Upper lobe of right lung (tissue), 1 donor: ENCODE data around the gene HOXB2. TPM values are rescaled to one million over a fixed set of nuclear protein-coding genes. Genes with fewer than 3 reads are reported as not detected.

Experiments
- ATAC-seq: fragments of 200-7000 bp; cut with Tn5 transposase; one replicate; pipeline ENCODE4 v1.9.1; 2020; ENCODE audit warnings: mild to moderate bottlenecking, moderate library complexity
- DNase-seq: peaks from one replicate; pipeline ENCODE4 v3.0.0-alpha.2; 2020
- H3K27ac ChIP-seq: fragments of 200-600 bp; one replicate; pipeline ENCODE4 v1.8.0; 2022
- H3K27me3 ChIP-seq: fragments of 200-600 bp; one replicate; pipeline ENCODE4 v1.8.0; 2022; ENCODE audit warnings: mild to moderate bottlenecking
- H3K36me3 ChIP-seq: fragments of 200-600 bp; one replicate; pipeline ENCODE4 v1.8.0; 2022
- H3K4me1 ChIP-seq: fragments of 200-600 bp; one replicate; pipeline ENCODE4 v1.8.0; 2022
- H3K4me3 ChIP-seq: fragments of 200-600 bp; one replicate; pipeline ENCODE4 v1.8.0; 2022; ENCODE audit warnings: mild to moderate bottlenecking
- H3K9me3 ChIP-seq: fragments of 200-600 bp; one replicate; pipeline ENCODE4 v1.8.0; 2022
- CTCF ChIP-seq: fragments of 200-600 bp; IDR thresholded peaks from one replicate; pipeline ENCODE4 v1.8.0; 2022; ENCODE audit warnings: antibody characterized with exemption
- intact Hi-C: fragments of 100-400 bp; cut with DNase I; formaldehyde crosslinking; loops from one replicate; pipeline ENCODE4 v1.11.0; 2022
- total RNA-seq: library from RNA; stranded (reverse); fragmentation: NEBNext Ultra II Directional; extraction: Animal tissue kit (Norgen Biotek cat#: 25700); gene quantifications from one replicate; pipeline ENCODE4 v1.2.1, GENCODE V29; 2021
- donor health status: DM: no; HTN: yes; CAD: no; lungs with severe emphysema.

The HOXB2 gene
- total RNA-seq, 1 donor from 2014 or later, result 11.0 TPM

DNA sequence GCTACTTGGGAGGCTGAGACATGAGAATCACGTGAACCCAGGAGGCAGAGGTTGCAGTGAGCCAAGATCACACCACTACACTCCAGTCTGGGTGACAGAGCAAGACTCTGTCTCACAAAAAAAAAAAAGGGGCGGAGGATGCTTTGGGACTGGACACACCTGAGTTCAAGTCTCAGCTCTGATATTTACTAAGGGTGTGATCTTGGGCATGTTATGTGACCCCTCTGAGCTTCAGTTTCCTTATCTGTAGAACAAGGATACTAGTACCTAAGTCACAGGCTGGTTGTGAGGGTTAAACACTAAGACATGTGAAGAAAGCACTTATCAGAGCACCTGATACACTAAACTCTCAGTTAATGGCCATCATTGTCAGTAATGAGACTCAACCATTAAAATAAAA lies 40.0 kb downstream of the HOXB2 start:
- Histone ChIP-seq H3K27me3 (no peaks in the 10 kb centered on the region), H3K4me1 (no peaks in the 10 kb centered on the region), H3K4me3 (no peak overlapping the region), H3K27ac (no peak overlapping the region), H3K36me3 (no peaks in the 10 kb centered on the region), H3K9me3 (no peaks in the 10 kb centered on the region)
- ATAC-seq (no peak), DNase-seq (no peak)
- no peak for TF ChIP-seq CTCF
- intact Hi-C loops, result no loop called here

DNA sequence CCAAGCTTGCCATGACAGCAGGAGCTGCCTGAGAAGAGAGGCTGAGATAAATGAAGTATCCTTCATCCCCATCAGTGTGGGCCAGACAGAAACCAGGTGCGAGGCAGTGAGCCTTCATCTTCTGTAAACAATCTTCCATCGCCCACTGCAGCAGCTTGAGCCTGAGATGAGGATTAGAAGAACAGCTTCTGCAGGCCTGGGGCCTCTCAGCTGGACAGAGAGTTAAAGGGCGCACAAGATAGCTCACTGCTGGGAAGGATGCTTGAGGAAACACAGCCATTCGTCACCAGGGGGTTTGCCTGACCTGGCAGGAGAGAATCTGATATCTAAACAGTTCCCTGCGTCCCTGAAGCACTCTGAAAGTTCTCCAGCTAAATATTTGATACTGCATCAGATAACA lies 41.2 kb downstream of the HOXB2 start:
- Histone ChIP-seq H3K9me3 (no peaks in the 10 kb centered on the region), H3K27me3 (no peaks in the 10 kb centered on the region), H3K27ac (no peak overlapping the region), H3K36me3 (no peaks in the 10 kb centered on the region), H3K4me1 (no peaks in the 10 kb centered on the region), H3K4me3 (no peak overlapping the region)
- ATAC-seq, result no peak
- intact Hi-C loops, result no loop called here
- no peak for DNase-seq
- no peak for TF ChIP-seq CTCF

GRCh38 chr17:48502901-48503300 lies 42.0 kb downstream of the HOXB2 start:
- TF ChIP-seq CTCF, result no peak
- no peak for ATAC-seq

GRCh38 chr17:48502312-48502711 lies 42.6 kb downstream of the HOXB2 start:
- Histone ChIP-seq H3K9me3 (no peaks in the 10 kb centered on the region), H3K27me3 (no peaks in the 10 kb centered on the region), H3K4me3 (no peak overlapping the region), H3K36me3 (no peaks in the 10 kb centered on the region), H3K27ac (no peak overlapping the region), H3K4me1 (no peaks in the 10 kb centered on the region)
- ATAC-seq (no peak), DNase-seq (no peak)
- no peak for TF ChIP-seq CTCF
- intact Hi-C loops, result no loop called here

More at GRCh38 chr17:48502901-48503300, 42.0 kb downstream of the HOXB2 start:
- no peaks in the 10 kb centered on the region for H3K36me3 ChIP-seq
- H3K4me3 ChIP-seq, result no peak overlapping the region
- H3K27ac ChIP-seq, result no peak overlapping the region
- no peak for DNase-seq
- no peaks in the 10 kb centered on the region for H3K4me1 ChIP-seq
- intact Hi-C loops, result no loop called here
- H3K9me3 ChIP-seq, result no peaks in the 10 kb centered on the region
- no peaks in the 10 kb centered on the region for H3K27me3 ChIP-seq

GRCh38 chr17:48500435-48501426 lies 44.2 kb downstream of the HOXB2 start:
- Histone ChIP-seq H3K27me3 (no peaks in the 10 kb centered on the region), H3K9me3 (no peaks in the 10 kb centered on the region), H3K27ac (no peak overlapping the region), H3K4me3 (no peak overlapping the region), H3K4me1 (no peaks in the 10 kb centered on the region), H3K36me3 (no peaks in the 10 kb centered on the region)
- ATAC-seq, result no peak
- no peak for TF ChIP-seq CTCF
- DNase-seq, result no peak
- intact Hi-C loops, result no loop called here
